NCI-H82 treated with DMSO at 0.1 percent for 48 hours (cell line): Measurements from ENCODE around the gene UST.

Experiments used
- DNase-seq: peaks from one replicate; lab custom pipeline; 2025; ENCODE audit not compliant: unreplicated experiment; lab: John Stamatoyannopoulos, UW

UST gene

GRCh38 chr6:149077208-149077607 lies 330.4 kb downstream of the UST start:
- no peak for DNase-seq

- no peak for DNase-seq
Measured at GRCh38 chr6:149078211-149078782, 331.5 kb downstream of the UST start.

GRCh38 chr6:149079456-149079855 lies 332.6 kb downstream of the UST start:
- DNase-seq: no peak

- no peak for DNase-seq
Measured at GRCh38 chr6:149079911-149080491, 333.2 kb downstream of the UST start.

- no peak for DNase-seq
Measured at GRCh38 chr6:149080511-149080910, 333.7 kb downstream of the UST start.

GRCh38 chr6:149081281-149081680 lies 334.5 kb downstream of the UST start:
- no peak for DNase-seq

GRCh38 chr6:149082320-149082719 lies 335.5 kb downstream of the UST start:
- DNase-seq: peak; percentile 3

GRCh38 chr6:149084026-149084425 lies 337.2 kb downstream of the UST start:
- no peak for DNase-seq

- no peak for DNase-seq
Measured at GRCh38 chr6:149084808-149085556, 338.2 kb downstream of the UST start.

GRCh38 chr6:149085557-149085938 lies 338.7 kb downstream of the UST start:
- DNase-seq: no peak

GRCh38 chr6:149086363-149086762 lies 339.5 kb downstream of the UST start:
- no peak for DNase-seq

GRCh38 chr6:149087898-149088297 lies 341.1 kb downstream of the UST start:
- no peak for DNase-seq

GRCh38 chr6:149088361-149088760 lies 341.5 kb downstream of the UST start:
- DNase-seq: no peak

GRCh38 chr6:149089510-149089909 lies 342.7 kb downstream of the UST start:
- DNase-seq: no peak

GRCh38 chr6:149090937-149091336 lies 344.1 kb downstream of the UST start:
- no peak for DNase-seq

- no peak for DNase-seq
Measured at GRCh38 chr6:149093643-149094042, 346.8 kb downstream of the UST start.

GRCh38 chr6:149094156-149094555 lies 347.3 kb downstream of the UST start:
- no peak for DNase-seq

GRCh38 chr6:149094934-149095351 lies 348.1 kb downstream of the UST start:
- no peak for DNase-seq

- no peak for DNase-seq
Measured at GRCh38 chr6:149095842-149096241, 349.0 kb downstream of the UST start.

GRCh38 chr6:149097794-149098193 lies 351.0 kb downstream of the UST start:
- no peak for DNase-seq

- DNase-seq: no peak
Measured at GRCh38 chr6:149098700-149099276, 352.0 kb downstream of the UST start.

- DNase-seq: no peak
Measured at GRCh38 chr6:149102324-149102723, 355.5 kb downstream of the UST start.
